Limb (tissue), 2 donors: ENCODE measurements around the gene MDM1.

Source experiments
- DNase-seq, 2 donors: peaks; one replicate each; pipeline ENCODE4 v3.0.0-alpha.2; 2016; ENCODE audit errors: extremely low spot score in 2 of 2

Gene MDM1

GRCh38 chr12:68276402-68276930 lies 55.7 kb downstream of the MDM1 start:
- DNase-seq: no peak

GRCh38 chr12:68272732-68273131 lies 59.4 kb downstream of the MDM1 start:
- no peak for DNase-seq

GRCh38 chr12:68271346-68271745 lies 60.8 kb downstream of the MDM1 start:
- DNase-seq: no peak

GRCh38 chr12:68270358-68270757 lies 61.8 kb downstream of the MDM1 start:
- DNase-seq: no peak

GRCh38 chr12:68269779-68270178 lies 62.4 kb downstream of the MDM1 start:
- DNase-seq: no peak

GRCh38 chr12:68268967-68269366 lies 63.2 kb downstream of the MDM1 start:
- no peak for DNase-seq

- no peak for DNase-seq
Observed at GRCh38 chr12:68267892-68268396, 64.2 kb downstream of the MDM1 start.

- no peak for DNase-seq
Observed at GRCh38 chr12:68264857-68265256, 67.3 kb downstream of the MDM1 start.

GRCh38 chr12:68264158-68264855 lies 67.9 kb downstream of the MDM1 start:
- no peak for DNase-seq

GRCh38 chr12:68263366-68263765 lies 68.8 kb downstream of the MDM1 start:
- DNase-seq: no peak

- DNase-seq: no peak
Observed at GRCh38 chr12:68261896-68262295, 70.3 kb downstream of the MDM1 start.

- DNase-seq: no peak
Observed at GRCh38 chr12:68260153-68260552, 72.0 kb downstream of the MDM1 start.

GRCh38 chr12:68259318-68259940 lies 72.7 kb downstream of the MDM1 start:
- DNase-seq: no peak

- DNase-seq: no peak
Observed at GRCh38 chr12:68253504-68253903, 78.7 kb downstream of the MDM1 start, which contains the start of gene IL22. IL22 (minus strand) TSS chr12:68253604; CDS start chr12:68253448, 156 bp downstream.

- no peak for DNase-seq
Observed at GRCh38 chr12:68252077-68252476, 80.1 kb downstream of the MDM1 start.

- no peak for DNase-seq
Observed at GRCh38 chr12:68250454-68250853, 81.7 kb downstream of the MDM1 start.

GRCh38 chr12:68247785-68248184 lies 84.4 kb downstream of the MDM1 start:
- no peak for DNase-seq

- DNase-seq: no peak
Observed at GRCh38 chr12:68246350-68246749, 85.8 kb downstream of the MDM1 start.

- DNase-seq: peak; percentile 30 to 34
Observed at GRCh38 chr12:68245180-68246021, 86.8 kb downstream of the MDM1 start.
